ENCODE measurements around the gene CASP9.
"Not testable (repeated sequence)": the region's sequence is repeated elsewhere in the genome, so short reads cannot be mapped to it uniquely, and the experiment has no call there.

DNA sequence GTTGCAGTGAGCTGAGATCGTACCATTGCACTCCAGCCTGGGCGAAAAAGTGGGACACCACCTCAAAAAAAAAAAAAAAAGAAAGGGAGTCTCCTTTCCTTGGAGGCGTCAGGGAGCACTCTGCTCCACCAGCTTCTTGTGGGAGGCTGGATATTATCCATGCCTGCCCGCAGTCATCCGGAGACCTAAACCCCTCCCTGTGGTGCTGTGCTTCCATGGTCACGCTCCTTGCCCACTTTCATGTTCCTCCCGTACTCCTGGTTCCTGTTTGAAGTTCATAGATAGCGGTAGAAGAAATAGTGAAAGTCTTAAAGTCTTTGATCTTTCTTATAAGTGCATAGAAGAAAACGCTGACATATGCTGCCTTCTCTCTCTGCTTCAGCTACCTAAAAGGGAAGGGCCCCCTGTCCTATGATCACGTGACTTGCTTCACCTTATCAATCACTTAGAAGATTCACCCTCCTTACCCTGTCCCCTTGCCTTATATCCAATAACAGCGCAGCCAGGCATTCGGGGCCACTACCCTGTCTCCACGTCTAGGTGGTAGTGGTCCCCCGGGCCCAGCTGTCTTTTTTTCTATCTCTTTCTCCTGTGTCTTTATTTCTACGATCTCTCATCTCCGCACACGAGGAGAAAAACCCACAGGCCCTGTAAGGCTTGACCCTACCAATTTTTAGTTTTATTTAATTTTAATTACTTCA, 2.7 kb downstream of the CASP9 start:
- TF ChIP-seq, protein P1, sequence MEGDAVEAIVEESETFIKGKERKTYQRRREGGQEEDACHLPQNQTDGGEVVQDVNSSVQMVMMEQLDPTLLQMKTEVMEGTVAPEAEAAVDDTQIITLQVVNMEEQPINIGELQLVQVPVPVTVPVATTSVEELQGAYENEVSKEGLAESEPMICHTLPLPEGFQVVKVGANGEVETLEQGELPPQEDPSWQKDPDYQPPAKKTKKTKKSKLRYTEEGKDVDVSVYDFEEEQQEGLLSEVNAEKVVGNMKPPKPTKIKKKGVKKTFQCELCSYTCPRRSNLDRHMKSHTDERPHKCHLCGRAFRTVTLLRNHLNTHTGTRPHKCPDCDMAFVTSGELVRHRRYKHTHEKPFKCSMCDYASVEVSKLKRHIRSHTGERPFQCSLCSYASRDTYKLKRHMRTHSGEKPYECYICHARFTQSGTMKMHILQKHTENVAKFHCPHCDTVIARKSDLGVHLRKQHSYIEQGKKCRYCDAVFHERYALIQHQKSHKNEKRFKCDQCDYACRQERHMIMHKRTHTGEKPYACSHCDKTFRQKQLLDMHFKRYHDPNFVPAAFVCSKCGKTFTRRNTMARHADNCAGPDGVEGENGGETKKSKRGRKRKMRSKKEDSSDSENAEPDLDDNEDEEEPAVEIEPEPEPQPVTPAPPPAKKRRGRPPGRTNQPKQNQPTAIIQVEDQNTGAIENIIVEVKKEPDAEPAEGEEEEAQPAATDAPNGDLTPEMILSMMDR (IDR thresholded peaks at IDR 0.05): not testable (repeated sequence)
- not testable (repeated sequence) for TF ChIP-seq POLR2A (IDR thresholded peaks at IDR 0.05)
